ENCODE results near the gene CTBP1. TPM values are rescaled to one million over a fixed set of nuclear protein-coding genes. Genes with fewer than 3 reads are reported as not detected.

The CTBP1 gene
- total RNA-seq, 1 experiment from 2014 or later = 184 TPM

- peaks cover 4% of the 10 kb centered on the region for H3K9me3 Mint-ChIP-seq (ENCODE audit: unreplicated experiment)
- H3K36me3 Mint-ChIP-seq (ENCODE audit: insufficient read depth, unreplicated experiment) = no peaks in the 10 kb centered on the region
- no peaks in the 10 kb centered on the region for H3K27me3 ChIP-seq (replicated peaks; ENCODE audit: control insufficient read depth, insufficient read depth, low read length)
- H3K9me3 ChIP-seq = peaks cover 5% of the 10 kb centered on the region; the same call in 1 of the 2 replicates
- H3K4me3 ChIP-seq (ENCODE audit: low read depth, low read length) = no peak overlapping the region
- H3K4me3 Mint-ChIP-seq (ENCODE audit: unreplicated experiment) = no peak overlapping the region
- H3K4me1 ChIP-seq = no peaks in the 10 kb centered on the region
- ChIA-PET POLR2A (no interaction called here), CTCF (no interaction called here)
- intact Hi-C loops (cut with micrococcal nuclease; ENCODE audit: unreplicated experiment) = no loop called here
- TF ChIP-seq CTCF (IDR thresholded peaks at IDR 0.05; ENCODE audit: insufficient read depth in 1 of 2, low read depth in 1 of 2, low read length in 1 of 2, severe bottlenecking in 1 of 2, unreplicated experiment in 1 of 2) = no peak
- H3K27me3 Mint-ChIP-seq (ENCODE audit: insufficient read depth, unreplicated experiment) = peaks cover 4% of the 10 kb centered on the region
- H3K4me1 Mint-ChIP-seq (ENCODE audit: low read depth, unreplicated experiment) = no peaks in the 10 kb centered on the region
- H3K36me3 ChIP-seq (ENCODE audit: control insufficient read depth, insufficient read depth, low read length) = no peaks in the 10 kb centered on the region
- no TSS peak for BruUV-seq (replicated peaks)
- DNase-seq = no peak
- no peak overlapping the region for H3K27ac Mint-ChIP-seq (ENCODE audit: unreplicated experiment)
These were observed 12.4 kb upstream of the CTBP1 start for GRCh38 chr4:1261107-1261928.

GRCh38 chr4:1260418-1261106, 11.6 kb upstream of the CTBP1 start:
- H3K4me1 Mint-ChIP-seq (ENCODE audit: low read depth, unreplicated experiment) = no peaks in the 10 kb centered on the region
- no peak overlapping the region for H3K4me3 ChIP-seq (ENCODE audit: low read depth, low read length)
- no peaks in the 10 kb centered on the region for H3K4me1 ChIP-seq
- H3K27ac Mint-ChIP-seq (ENCODE audit: unreplicated experiment) = no peak overlapping the region
- no peak for DNase-seq
- H3K4me3 Mint-ChIP-seq (ENCODE audit: unreplicated experiment) = no peak overlapping the region
- no peaks in the 10 kb centered on the region for H3K36me3 Mint-ChIP-seq (ENCODE audit: insufficient read depth, unreplicated experiment)
- ChIA-PET POLR2A (interaction anchor here (0.7 kb wide), 1 partner anchor 282 kb away, joined by 3 read pairs; no protein-coding TSS in a partner anchor), CTCF (no interaction called here)
- BruUV-seq (replicated peaks) = no TSS peak
- TF ChIP-seq CTCF (IDR thresholded peaks at IDR 0.05; ENCODE audit: insufficient read depth in 1 of 2, low read depth in 1 of 2, low read length in 1 of 2, severe bottlenecking in 1 of 2, unreplicated experiment in 1 of 2) = no peak
- peaks cover 5% of the 10 kb centered on the region; the same call in 1 of the 2 replicates for H3K9me3 ChIP-seq
- no peaks in the 10 kb centered on the region for H3K27me3 ChIP-seq (replicated peaks; ENCODE audit: control insufficient read depth, insufficient read depth, low read length)
- peaks cover 10% of the 10 kb centered on the region for H3K9me3 Mint-ChIP-seq (ENCODE audit: unreplicated experiment)
- H3K36me3 ChIP-seq (ENCODE audit: control insufficient read depth, insufficient read depth, low read length) = no peaks in the 10 kb centered on the region
- peaks cover 4% of the 10 kb centered on the region for H3K27me3 Mint-ChIP-seq (ENCODE audit: insufficient read depth, unreplicated experiment)
- intact Hi-C loops (cut with micrococcal nuclease; ENCODE audit: unreplicated experiment) = no loop called here

GRCh38 chr4:1259966-1260365, 11.0 kb upstream of the CTBP1 start:
- no TSS peak for BruUV-seq (replicated peaks)
- H3K27me3 Mint-ChIP-seq (ENCODE audit: insufficient read depth, unreplicated experiment) = peaks cover 4% of the 10 kb centered on the region
- POLR2A ChIA-PET = interaction anchor here (0.7 kb wide), 1 partner anchor 281 kb away, joined by 3 read pairs; no protein-coding TSS in a partner anchor

More at GRCh38 chr4:1259966-1260365, 11.0 kb upstream of the CTBP1 start:
- H3K9me3 ChIP-seq = peaks cover 7% of the 10 kb centered on the region; the same call in 1 of the 2 replicates
- intact Hi-C loops (cut with micrococcal nuclease; ENCODE audit: unreplicated experiment) = no loop called here
- H3K27ac Mint-ChIP-seq (ENCODE audit: unreplicated experiment) = no peak overlapping the region
- H3K36me3 Mint-ChIP-seq (ENCODE audit: insufficient read depth, unreplicated experiment) = no peaks in the 10 kb centered on the region
- no peak for DNase-seq
- H3K4me1 Mint-ChIP-seq (ENCODE audit: low read depth, unreplicated experiment) = no peaks in the 10 kb centered on the region
- peaks cover 11% of the 10 kb centered on the region for H3K9me3 Mint-ChIP-seq (ENCODE audit: unreplicated experiment)
- no peaks in the 10 kb centered on the region for H3K4me1 ChIP-seq
- H3K4me3 Mint-ChIP-seq (ENCODE audit: unreplicated experiment) = no peak overlapping the region
- H3K4me3 ChIP-seq (ENCODE audit: low read depth, low read length) = no peak overlapping the region
- H3K27me3 ChIP-seq (replicated peaks; ENCODE audit: control insufficient read depth, insufficient read depth, low read length) = no peaks in the 10 kb centered on the region
- no peak for TF ChIP-seq CTCF (IDR thresholded peaks at IDR 0.05; ENCODE audit: insufficient read depth in 1 of 2, low read depth in 1 of 2, low read length in 1 of 2, severe bottlenecking in 1 of 2, unreplicated experiment in 1 of 2)
- H3K36me3 ChIP-seq (ENCODE audit: control insufficient read depth, insufficient read depth, low read length) = no peaks in the 10 kb centered on the region
- CTCF ChIA-PET = no interaction called here

All from Caco-2 (cell line).